Pericardium fibroblast (primary cell): ENCODE results near the gene MROH8. TPM values are rescaled to one million over a fixed set of nuclear protein-coding genes. Genes with fewer than 3 reads are reported as not detected.

Experiments used
- total RNA-seq: library from RNA; depleted of rRNA; stranded (reverse); fragments of >200 nt; gene quantifications from 2 replicates; pipeline ENCODE4 v1.2.3, GENCODE V29; 2015

The MROH8 gene
- 1.5 and 2.6 TPM in 2 replicates for total RNA-seq

DNA sequence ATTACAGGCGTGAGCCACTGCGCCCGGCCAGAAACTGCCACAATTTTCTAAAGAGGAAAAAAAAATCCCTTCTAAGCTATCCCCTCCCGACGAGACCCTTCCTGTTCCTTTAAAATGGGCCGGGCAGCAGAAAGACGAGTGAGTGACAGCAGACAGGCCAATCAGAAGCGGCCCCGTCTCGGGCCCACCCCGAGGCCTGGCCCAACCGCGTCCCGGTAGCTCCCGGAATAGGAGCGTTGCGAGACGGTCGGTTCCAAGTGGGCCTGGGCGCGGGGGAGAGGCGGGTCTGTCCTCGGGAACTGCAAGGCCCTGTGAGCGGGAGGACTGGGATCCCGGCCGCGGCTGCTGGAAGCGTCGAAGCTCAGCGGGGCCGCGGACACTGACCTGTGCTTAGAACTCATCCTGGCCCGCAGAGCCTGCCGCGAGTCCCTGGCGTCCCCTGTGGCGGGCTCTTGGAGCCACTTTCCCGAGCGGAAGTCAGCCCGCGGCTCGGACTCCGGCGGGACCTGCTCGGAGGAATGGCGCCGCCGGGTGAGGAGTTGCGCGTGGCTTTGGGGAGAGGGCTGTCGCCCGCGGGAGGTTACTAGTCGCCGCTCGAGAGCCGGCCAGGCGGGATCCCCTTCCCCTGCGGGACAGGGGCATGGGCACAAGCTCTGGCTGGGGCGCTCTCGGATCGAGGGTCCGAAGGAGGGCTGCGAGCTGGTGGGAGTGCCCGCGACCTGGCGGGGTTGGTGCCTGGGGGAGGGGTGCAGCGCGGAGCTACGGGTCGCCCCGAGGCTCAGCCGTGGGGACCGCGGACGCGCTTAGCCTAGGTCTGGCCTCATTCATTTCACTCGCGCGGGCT, at the start of gene MROH8, which contains the start of gene RPN2:
Gene MROH8 (minus strand): TSS at position 710 of the 844 bp plus-strand sequence.
Gene RPN2 (plus strand): TSS at position 492 of the 844 bp plus-strand sequence. CDS start 27 bp downstream, at position 519.

DNA sequence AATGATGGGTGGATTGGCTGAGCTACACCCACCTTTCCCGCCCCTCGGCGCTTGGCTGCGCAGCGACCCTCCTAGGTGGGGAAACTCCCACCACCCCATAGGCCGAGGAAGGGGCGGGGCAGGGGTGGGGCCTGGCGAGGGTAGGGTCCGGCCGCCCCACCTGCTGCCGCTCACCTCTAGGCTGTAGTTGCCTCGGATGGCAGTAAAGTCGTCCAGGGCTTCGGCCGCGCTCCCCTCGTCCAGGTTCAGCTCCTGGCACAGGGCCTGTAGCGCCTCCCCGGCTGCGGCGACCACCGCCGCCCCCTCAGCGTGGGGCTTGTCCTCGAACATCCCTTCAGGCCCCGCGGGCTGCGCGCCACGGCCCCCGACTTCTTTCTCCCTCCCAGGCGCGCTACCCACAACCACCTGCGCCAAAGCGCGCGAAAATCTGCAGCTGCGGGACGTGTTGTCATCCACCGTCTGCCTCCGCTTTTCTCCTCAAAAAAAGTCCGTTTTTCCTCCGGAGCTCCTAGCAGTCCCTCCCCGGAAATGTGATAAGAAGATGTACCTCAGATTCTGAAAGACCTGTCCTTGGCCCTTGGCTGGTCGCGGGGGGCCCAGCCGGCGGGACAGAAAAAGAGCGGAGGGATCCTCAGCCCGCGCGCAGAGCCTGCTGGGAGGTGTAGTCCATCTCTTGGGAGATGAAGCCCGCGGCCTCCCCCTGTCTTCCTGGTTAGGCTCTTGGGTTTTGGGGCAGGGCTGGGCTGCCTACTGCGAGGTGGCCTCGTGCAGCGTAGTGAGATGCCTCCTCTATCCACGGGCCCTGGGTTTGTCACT, 83.5 kb downstream of the MROH8 start, which contains the start of gene RBL1:
Gene RBL1 (minus strand): TSS at position 399 of the 816 bp plus-strand sequence. CDS start 69 bp downstream, at position 330.

Other genes with a start within 250 kb of the MROH8 start
- gene SAMHD1, start 227.8 kb downstream of the MROH8 start, total RNA-seq, result 62.1 and 88.6 TPM in 2 replicates
- 1.4 and 5.4 TPM in 2 replicates for gene RBL1, start 83.6 kb downstream of the MROH8 start, total RNA-seq
- gene RPN2, start 218 bp downstream of the MROH8 start, total RNA-seq, result 180 and 255 TPM in 2 replicates
- gene GHRH, start 82.3 kb upstream of the MROH8 start, total RNA-seq, result not detected in 2 replicates
- gene MANBAL, start 110.1 kb upstream of the MROH8 start, total RNA-seq, result 25.9 and 30.0 TPM in 2 replicates
- 16.7 and 18.9 TPM in 2 replicates for gene SRC, start 166.6 kb upstream of the MROH8 start, total RNA-seq